OCI-LY3 (cell line): ENCODE data around the gene PEX11G.

ENCODE experiments used
- H2AFZ ChIP-seq: fragments of 200-600, 300-600 bp; shearing (Covaris generic); 2 replicates; pipeline ENCODE4 v1.6.0; 2014; ENCODE audit warnings: antibody characterized with exemption, low read depth, low read length
- H3K27ac ChIP-seq: fragments of 200-600, 300-600 bp; sonication (generic); 2 replicates; pipeline ENCODE4 v1.5.1; 2014; ENCODE audit warnings: mild to moderate bottlenecking, low read length, moderate library complexity, mixed read lengths
- H3K27me3 ChIP-seq: fragments of 200-600, 300-600 bp; sonication (generic); 2 replicates; pipeline ENCODE4 v1.6.1; 2014; ENCODE audit warnings: low read depth, low read length, mixed read lengths
- H3K36me3 ChIP-seq: fragments of 200-600, 300-600 bp; sonication (generic); replicated peaks from 2 replicates; pipeline ENCODE3; 2014; ENCODE audit warnings: low read depth, low read length, mixed read lengths
- H3K4me1 ChIP-seq: fragments of 300-600, 200-600 bp; sonication (generic); 2 replicates; pipeline ENCODE4 v1.6.1; 2014; ENCODE audit warnings: low read length, mixed read lengths
- H3K4me2 ChIP-seq: fragments of 200-600, 300-600 bp; sonication (generic); 2 replicates; pipeline ENCODE4 v1.6.1; 2014; ENCODE audit warnings: low read length, mixed read lengths
- H3K4me3 ChIP-seq: fragments of 300-600, 200-600 bp; sonication (generic); 2 replicates; pipeline ENCODE4 v1.5.1; 2014; ENCODE audit warnings: antibody characterized with exemption, mild to moderate bottlenecking, low read length, moderate library complexity
- H3K79me2 ChIP-seq: fragments of 300-600, 200-600 bp; shearing (Covaris generic); 2 replicates; pipeline ENCODE4 v1.6.1; 2014; ENCODE audit warnings: mild to moderate bottlenecking, low read length, mixed read lengths
- H3K9ac ChIP-seq: fragments of 300-600, 200-600 bp; shearing (Covaris generic); 2 replicates; pipeline ENCODE4 v1.6.0; 2014; ENCODE audit warnings: mild to moderate bottlenecking, low read length, moderate library complexity
- H3K9me3 ChIP-seq: fragments of 200-600, 300-600 bp; shearing (Covaris generic); 2 replicates; pipeline ENCODE4 v1.6.1; 2014; ENCODE audit warnings: low read length, mixed read lengths; ENCODE audit not compliant: insufficient read depth
- H4K20me1 ChIP-seq: fragments of 200-600, 300-600 bp; sonication (generic); 2 replicates; pipeline ENCODE4 v1.6.1; 2016; ENCODE audit warnings: low read length, mixed read lengths; ENCODE audit not compliant: insufficient read depth
- CTCF ChIP-seq: fragments of 200-600, 300-600 bp; sonication (generic); IDR thresholded peaks from 2 replicates; pipeline ENCODE4 v1.5.1; 2014; ENCODE audit warnings: antibody characterized with exemption, low read length, low read depth
- EZH2phosphoT487 ChIP-seq: fragments of 200-600 bp; shearing (Covaris generic); IDR thresholded peaks from 2 replicates; pipeline ENCODE4 v1.6.1; 2018; ENCODE audit warnings: antibody characterized with exemption, mixed run types, low read depth

Gene PEX11G

DNA sequence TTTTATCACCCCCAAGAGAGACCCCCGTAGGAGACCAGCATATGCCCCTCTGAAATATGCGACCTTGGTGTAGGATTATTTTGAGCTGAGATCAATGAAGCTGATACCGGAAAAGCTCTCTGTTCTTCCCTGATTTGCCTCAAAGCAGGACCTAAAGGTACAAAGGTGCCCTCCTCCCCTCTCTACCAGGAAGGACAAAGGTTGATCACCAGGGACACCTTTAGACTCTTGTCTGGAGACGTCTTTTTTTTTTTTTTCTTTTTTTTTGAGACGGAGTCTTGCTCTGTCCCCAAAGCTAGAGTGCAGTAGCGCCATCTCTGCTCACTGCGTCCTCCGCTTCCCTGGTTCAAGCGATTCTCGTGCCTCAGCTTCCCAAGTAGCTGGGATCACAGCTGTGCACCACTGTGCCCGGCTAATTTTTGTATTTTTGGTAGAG lies 792 bp upstream of the PEX11G start:
- Histone ChIP-seq H3K9ac (no peak overlapping the region; the same call in 1 of the 2 replicates), H4K20me1 (no peaks in the 10 kb centered on the region), H3K27me3 (peaks cover 3% of the 10 kb centered on the region; the same call in 1 of the 2 replicates), H3K4me1 (peaks cover 9% of the 10 kb centered on the region), H3K9me3 (no peaks in the 10 kb centered on the region), H3K36me3 (no peaks in the 10 kb centered on the region), H3K4me3 (peak overlapping the region; percentile 78), H3K27ac (no peak overlapping the region), H3K79me2 (no peaks in the 10 kb centered on the region), H2AFZ (peak overlapping the region; percentile 97), H3K4me2 (peak overlapping the region; percentile 87)
- no peak for TF ChIP-seq CTCF

DNA sequence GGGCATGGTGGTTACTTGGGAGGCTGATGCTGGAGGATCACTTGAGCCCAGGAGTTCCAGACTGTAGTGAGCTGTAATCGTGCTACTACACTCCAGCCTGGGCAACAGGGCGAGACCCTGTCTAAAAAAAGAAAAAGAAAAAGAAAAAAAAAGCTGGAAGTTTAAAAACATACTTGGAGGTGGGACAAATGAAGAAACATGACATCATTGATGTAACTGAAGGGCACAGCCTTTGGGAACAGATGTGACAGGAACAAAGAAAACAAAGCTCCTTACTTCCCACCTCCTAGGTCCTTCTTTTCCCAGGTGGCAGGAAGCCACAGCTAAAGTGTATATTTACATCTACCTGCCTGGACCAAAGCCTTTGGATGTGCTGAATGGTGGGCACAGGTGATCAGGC lies 1.9 kb downstream of the PEX11G start:
- no peak overlapping the region for H3K4me2 ChIP-seq
- no peaks in the 10 kb centered on the region for H3K79me2 ChIP-seq
- H3K27me3 ChIP-seq, result no peaks in the 10 kb centered on the region
- H3K36me3 ChIP-seq, result no peaks in the 10 kb centered on the region
- no peaks in the 10 kb centered on the region for H4K20me1 ChIP-seq
- no peak overlapping the region for H3K27ac ChIP-seq
- H3K4me3 ChIP-seq, result no peak overlapping the region
- H3K4me1 ChIP-seq, result peaks cover 9% of the 10 kb centered on the region
- no peaks in the 10 kb centered on the region for H3K9me3 ChIP-seq
- H2AFZ ChIP-seq, result no peak overlapping the region
- no peak for TF ChIP-seq EZH2phosphoT487
- TF ChIP-seq CTCF, result no peak
- H3K9ac ChIP-seq, result no peak overlapping the region

GRCh38 chr19:7483720-7484201 lies 5.1 kb downstream of the PEX11G start:
- TF ChIP-seq EZH2phosphoT487 (no peak), CTCF (no peak)
- H3K27ac ChIP-seq, result no peak overlapping the region
- no peak overlapping the region for H2AFZ ChIP-seq
- peaks cover 6% of the 10 kb centered on the region for H3K4me1 ChIP-seq
- no peaks in the 10 kb centered on the region for H3K36me3 ChIP-seq
- H3K4me2 ChIP-seq, result no peak overlapping the region
- no peaks in the 10 kb centered on the region for H3K9me3 ChIP-seq
- H3K79me2 ChIP-seq, result no peaks in the 10 kb centered on the region
- no peak overlapping the region for H3K4me3 ChIP-seq
- no peaks in the 10 kb centered on the region for H4K20me1 ChIP-seq
- H3K27me3 ChIP-seq, result no peaks in the 10 kb centered on the region
- no peak overlapping the region for H3K9ac ChIP-seq

- H3K9me3 ChIP-seq, result no peaks in the 10 kb centered on the region
- no peaks in the 10 kb centered on the region for H3K27me3 ChIP-seq
- no peak overlapping the region for H3K4me3 ChIP-seq
- H4K20me1 ChIP-seq, result no peaks in the 10 kb centered on the region
- H3K4me2 ChIP-seq, result no peak overlapping the region
- H3K4me1 ChIP-seq, result no peaks in the 10 kb centered on the region
- no peak overlapping the region for H2AFZ ChIP-seq
- H3K9ac ChIP-seq, result no peak overlapping the region
- H3K36me3 ChIP-seq, result no peaks in the 10 kb centered on the region
- TF ChIP-seq EZH2phosphoT487, result no peak
- TF ChIP-seq CTCF, result no peak
- H3K79me2 ChIP-seq, result no peaks in the 10 kb centered on the region
- H3K27ac ChIP-seq, result no peak overlapping the region
These were observed 6.0 kb downstream of the PEX11G start for GRCh38 chr19:7482584-7483439.
